Breast epithelium (tissue), 4 donors: Measurements from ENCODE around the gene TBC1D3B. TPM values are rescaled to one million over a fixed set of nuclear protein-coding genes. Genes with fewer than 3 reads are reported as not detected.
"Not testable (repeated sequence)": the region's sequence is repeated elsewhere in the genome, so short reads cannot be mapped to it uniquely, and the experiment has no call there.

Source experiments
- DNase-seq, 2 donors: peaks; one replicate each; pipeline ENCODE4 v3.0.0-alpha.2; 2019; ENCODE audit warnings: low spot score in 2 of 2
- H3K27ac ChIP-seq, 2 donors: fragments of 200-600 bp; sonication (generic) in 1 of 2; one replicate each; pipeline ENCODE4 v1.5.1; 2016 to 2019; ENCODE audit warnings: mild to moderate bottlenecking in 1 of 2
- H3K27me3 ChIP-seq, 2 donors: fragments of 200-600 bp; sonication (generic) in 1 of 2; one replicate each; pipeline versions ENCODE4 v1.5.1 to v1.6.0; 2017 to 2019; ENCODE audit warnings: control low read depth in 1 of 2, mild to moderate bottlenecking in 1 of 2
- H3K36me3 ChIP-seq: fragments of 200-600 bp; one replicate; pipeline ENCODE4 v1.5.1; 2019
- H3K4me1 ChIP-seq, 2 donors: fragments of 200-600 bp; sonication (generic); one replicate each; pipeline ENCODE4 v1.5.1; 2016 to 2019; ENCODE audit warnings: control low read depth in 1 of 2
- H3K4me3 ChIP-seq, 3 donors: fragments of 200-600 bp; sonication (generic); 1 replicate in 2 of 3; 2 replicates in 1 of 3; pipeline ENCODE4 v1.5.1; 2016 to 2019; ENCODE audit warnings: mild to moderate bottlenecking in 3 of 3, moderate library complexity in 2 of 3
- H3K9me3 ChIP-seq, 2 donors: fragments of 200-600 bp; sonication (generic) in 1 of 2; one replicate each; pipeline ENCODE4 v1.5.1; 2016 to 2019; ENCODE audit warnings: control low read depth in 1 of 2
- POLR2A ChIP-seq: fragments of 450-650 bp; IDR thresholded peaks from one replicate; pipeline ENCODE4 v1.6.1; 2016; ENCODE audit warnings: antibody characterized with exemption, mild to moderate bottlenecking, moderate library complexity
- POLR2AphosphoS5 ChIP-seq, 3 donors: sonication (generic); formaldehyde crosslinking; IDR thresholded peaks; one replicate each; pipeline ENCODE4 v1.6.1; 2017; ENCODE audit warnings: antibody characterized with exemption in 3 of 3
- intact Hi-C: fragments of 100-400 bp; cut with DNase I; formaldehyde crosslinking; loops from one replicate; pipeline ENCODE4 v1.15.1; 2023; ENCODE audit warnings: low total_unique reads
- total RNA-seq, 3 donors: library from RNA; depleted of rRNA; stranded (reverse); fragments of >200 nt; gene quantifications; one replicate each; pipeline ENCODE4 v1.1.0, GENCODE V29; 2016
- TF ChIP-seq, protein P1 (sequence below), 3 donors: fragments of 450-650 bp; IDR thresholded peaks; one replicate each; pipeline ENCODE4 v1.5.1; 2016 to 2017; ENCODE audit warnings: antibody characterized with exemption in 3 of 3, mild to moderate bottlenecking in 3 of 3, moderate library complexity in 3 of 3

The TBC1D3B gene
- total RNA-seq, 3 donors from 2014 or later: 1.9 to 7.6 (median 5.2) TPM

GRCh38 chr17:36183001-36183971 lies 6.8 kb upstream of the TBC1D3B start:
- no peak for TF ChIP-seq POLR2AphosphoS5 (IDR thresholded peaks at IDR 0.05)
- TF ChIP-seq, protein P1, sequence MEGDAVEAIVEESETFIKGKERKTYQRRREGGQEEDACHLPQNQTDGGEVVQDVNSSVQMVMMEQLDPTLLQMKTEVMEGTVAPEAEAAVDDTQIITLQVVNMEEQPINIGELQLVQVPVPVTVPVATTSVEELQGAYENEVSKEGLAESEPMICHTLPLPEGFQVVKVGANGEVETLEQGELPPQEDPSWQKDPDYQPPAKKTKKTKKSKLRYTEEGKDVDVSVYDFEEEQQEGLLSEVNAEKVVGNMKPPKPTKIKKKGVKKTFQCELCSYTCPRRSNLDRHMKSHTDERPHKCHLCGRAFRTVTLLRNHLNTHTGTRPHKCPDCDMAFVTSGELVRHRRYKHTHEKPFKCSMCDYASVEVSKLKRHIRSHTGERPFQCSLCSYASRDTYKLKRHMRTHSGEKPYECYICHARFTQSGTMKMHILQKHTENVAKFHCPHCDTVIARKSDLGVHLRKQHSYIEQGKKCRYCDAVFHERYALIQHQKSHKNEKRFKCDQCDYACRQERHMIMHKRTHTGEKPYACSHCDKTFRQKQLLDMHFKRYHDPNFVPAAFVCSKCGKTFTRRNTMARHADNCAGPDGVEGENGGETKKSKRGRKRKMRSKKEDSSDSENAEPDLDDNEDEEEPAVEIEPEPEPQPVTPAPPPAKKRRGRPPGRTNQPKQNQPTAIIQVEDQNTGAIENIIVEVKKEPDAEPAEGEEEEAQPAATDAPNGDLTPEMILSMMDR (IDR thresholded peaks at IDR 0.05): no peak
- no peak for TF ChIP-seq POLR2A
- H3K4me3 ChIP-seq: peak overlapping the region; percentile 49 to 86 (median 63)
- peak overlapping the region; percentile 71 to 77 for H3K27ac ChIP-seq
- peak; percentile 68 to 75 for DNase-seq
- no peaks in the 10 kb centered on the region for H3K27me3 ChIP-seq
- H3K9me3 ChIP-seq: no peaks in the 10 kb centered on the region
- H3K36me3 ChIP-seq: no peaks in the 10 kb centered on the region
- intact Hi-C loops: no loop called here
- no peaks in the 10 kb centered on the region for H3K4me1 ChIP-seq

DNA sequence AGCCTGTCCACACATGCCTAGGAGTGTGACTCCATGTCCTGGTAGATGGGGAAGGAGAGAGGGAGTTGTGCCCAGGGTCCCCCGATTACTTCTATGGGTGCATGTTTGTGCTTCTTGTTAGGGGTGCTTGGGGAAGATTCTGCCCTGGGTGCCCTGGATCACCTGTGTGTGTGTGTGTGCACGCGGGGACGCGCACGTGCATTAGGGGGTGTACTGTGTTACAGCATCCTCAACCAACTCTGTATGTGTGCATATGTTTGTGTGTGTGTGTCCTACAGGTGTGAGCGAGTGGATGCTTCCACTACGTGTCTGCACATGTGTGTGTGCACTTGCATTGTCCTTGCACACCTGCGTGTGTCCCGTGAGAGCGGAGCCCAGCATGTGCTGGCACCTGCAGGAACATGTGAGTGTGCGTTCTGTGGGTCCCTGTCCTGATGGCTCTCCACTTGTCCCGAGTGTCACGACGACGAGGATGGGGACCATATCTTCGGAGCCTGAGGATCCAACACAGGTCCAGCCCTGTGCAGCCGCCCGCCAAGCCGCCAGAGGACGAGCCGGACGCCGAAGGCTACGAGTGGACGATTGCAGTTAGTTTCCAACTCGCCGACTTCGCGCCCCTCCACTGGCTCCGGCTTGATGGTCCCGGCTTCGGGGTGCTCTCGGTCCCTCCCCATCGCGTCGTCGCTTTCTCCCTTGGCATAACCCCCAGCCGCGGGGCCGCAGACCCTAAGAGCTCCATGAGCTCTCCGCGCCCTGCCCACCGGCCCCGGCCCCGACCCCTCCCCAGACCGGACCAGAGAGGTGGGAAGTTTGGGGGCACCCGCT lies 6.0 kb upstream of the TBC1D3B start:
- TF ChIP-seq, protein P1 (IDR thresholded peaks at IDR 0.05): no peak
- no peak for TF ChIP-seq POLR2AphosphoS5 (IDR thresholded peaks at IDR 0.05)
- TF ChIP-seq POLR2A: no peak
- Histone ChIP-seq H3K4me3 (peak overlapping the region; percentile 49 to 86 (median 63)), H3K27me3 (no peaks in the 10 kb centered on the region), H3K4me1 (no peaks in the 10 kb centered on the region), H3K36me3 (no peaks in the 10 kb centered on the region), H3K27ac (peak overlapping the region; percentile 71 to 77), H3K9me3 (no peaks in the 10 kb centered on the region)
- intact Hi-C loops: no loop called here
- no peak for DNase-seq

- H3K27ac ChIP-seq, H3K9me3 ChIP-seq, H3K27me3 ChIP-seq, H3K4me1 ChIP-seq, DNase-seq, H3K36me3 ChIP-seq, H3K4me3 ChIP-seq, intact Hi-C loops: not testable (repeated sequence)
Measured at GRCh38 chr17:36181446-36182175, 5.2 kb upstream of the TBC1D3B start.

GRCh38 chr17:36168836-36169235 lies 7.6 kb downstream of the TBC1D3B start:
- H3K27me3 ChIP-seq, H3K9me3 ChIP-seq, DNase-seq, H3K27ac ChIP-seq, H3K36me3 ChIP-seq, H3K4me1 ChIP-seq, H3K4me3 ChIP-seq, intact Hi-C loops: not testable (repeated sequence)

GRCh38 chr17:36153895-36154610 lies 22.4 kb downstream of the TBC1D3B start:
- Histone ChIP-seq H3K4me1 (no peaks in the 10 kb centered on the region), H3K27ac (no peak overlapping the region), H3K27me3 (no peaks in the 10 kb centered on the region), H3K36me3 (no peaks in the 10 kb centered on the region), H3K4me3 (no peak overlapping the region), H3K9me3 (no peaks in the 10 kb centered on the region)
- DNase-seq: no peak
- TF ChIP-seq, protein P1 (IDR thresholded peaks at IDR 0.05): no peak
- TF ChIP-seq POLR2AphosphoS5 (IDR thresholded peaks at IDR 0.05): no peak
- no peak for TF ChIP-seq POLR2A
- intact Hi-C loops: no loop called here
